Iris pigment epithelial cell (primary cell): ENCODE data around the gene YTHDF2.
A peak's percentile ranks its signal among the peaks of the same experiment; 100 is the strongest.
"Not testable (repeated sequence)": the region's sequence is repeated elsewhere in the genome, so short reads cannot be mapped to it uniquely, and the experiment has no call there.

Source experiments
- DNase-seq: peaks from one replicate; pipeline ENCODE4 v3.0.0-alpha.2; 2011; ENCODE audit warnings: low read depth

YTHDF2 gene

GRCh38 chr1:28736450-28737306 lies at the start of gene YTHDF2:
TSS of gene YTHDF2 (plus strand) at chr1:28736940. CDS start at chr1:28737121, 181 bp downstream.
- DNase-seq: peak; percentile 97

GRCh38 chr1:28691627-28692026 lies 45.1 kb upstream of the YTHDF2 start:
- DNase-seq: not testable (repeated sequence)

GRCh38 chr1:28703629-28704028 lies 33.1 kb upstream of the YTHDF2 start:
- no peak for DNase-seq

- no peak for DNase-seq
Observed at GRCh38 chr1:28716336-28716735, 20.4 kb upstream of the YTHDF2 start.

- DNase-seq: no peak
Observed at GRCh38 chr1:28718166-28718565, 18.6 kb upstream of the YTHDF2 start.

- DNase-seq: peak; percentile 71
Observed at GRCh38 chr1:28718586-28719331, 18.0 kb upstream of the YTHDF2 start.

GRCh38 chr1:28719332-28719619 lies 17.5 kb upstream of the YTHDF2 start:
- no peak for DNase-seq

GRCh38 chr1:28720376-28720775 lies 16.4 kb upstream of the YTHDF2 start:
- DNase-seq: no peak

- peak; percentile 63 for DNase-seq
Observed at GRCh38 chr1:28721927-28722326, 14.8 kb upstream of the YTHDF2 start.

- not testable (repeated sequence) for DNase-seq
Observed at GRCh38 chr1:28725365-28725764, 11.4 kb upstream of the YTHDF2 start.

GRCh38 chr1:28735961-28736449 lies 735 bp upstream of the YTHDF2 start:
- DNase-seq: no peak

GRCh38 chr1:28737307-28738132 lies 780 bp downstream of the YTHDF2 start:
- peak; percentile 40 for DNase-seq

GRCh38 chr1:28740118-28740517 lies 3.4 kb downstream of the YTHDF2 start:
- DNase-seq: no peak

- no peak for DNase-seq
Observed at GRCh38 chr1:28744184-28744583, 7.4 kb downstream of the YTHDF2 start.

GRCh38 chr1:28745653-28746173 lies 9.0 kb downstream of the YTHDF2 start:
- no peak for DNase-seq

GRCh38 chr1:28750330-28750729 lies 13.6 kb downstream of the YTHDF2 start:
- peak; percentile 25 for DNase-seq

GRCh38 chr1:28750771-28751294 lies 14.1 kb downstream of the YTHDF2 start:
- not testable (repeated sequence) for DNase-seq

GRCh38 chr1:28751315-28752060 lies 14.7 kb downstream of the YTHDF2 start:
- peak; percentile 73 for DNase-seq

- DNase-seq: peak; percentile 15
Observed at GRCh38 chr1:28755701-28756100, 19.0 kb downstream of the YTHDF2 start.

- DNase-seq: no peak
Observed at GRCh38 chr1:28756846-28757245, 20.1 kb downstream of the YTHDF2 start.

- DNase-seq: no peak
Observed at GRCh38 chr1:28758420-28758819, 21.7 kb downstream of the YTHDF2 start.
